PFSK-1 (cell line): ENCODE measurements around the gene MSI2.

Source experiments
- POLR2AphosphoS5 ChIP-seq: IDR thresholded peaks from 2 replicates; pipeline ENCODE4 v1.6.1; 2012; ENCODE audit warnings: low read depth, mild to moderate bottlenecking, control low read depth, low read length, moderate library complexity
- SIN3A ChIP-seq: IDR thresholded peaks from 2 replicates; pipeline ENCODE4 v1.6.1; 2012; ENCODE audit warnings: mild to moderate bottlenecking, low read length, moderate library complexity, borderline replicate concordance; ENCODE audit not compliant: insufficient read depth
- TAF1 ChIP-seq: IDR thresholded peaks from 2 replicates; pipeline ENCODE4 v1.6.1; 2012; ENCODE audit warnings: low read length, control low read depth, borderline replicate concordance; ENCODE audit not compliant: insufficient read depth
- TF ChIP-seq, protein P1 (sequence below), 2 experiments: IDR thresholded peaks; 2 replicates each; pipeline versions ENCODE4 v1.6.1 to v1.8.0; 2011 to 2012; ENCODE audit warnings: low read depth in 2 of 2, low read length in 2 of 2, control low read depth in 1 of 2, inconsistent platforms in 1 of 2, mild to moderate bottlenecking in 1 of 2, moderate library complexity in 1 of 2; ENCODE audit not compliant: insufficient read depth in 1 of 2

DNA sequence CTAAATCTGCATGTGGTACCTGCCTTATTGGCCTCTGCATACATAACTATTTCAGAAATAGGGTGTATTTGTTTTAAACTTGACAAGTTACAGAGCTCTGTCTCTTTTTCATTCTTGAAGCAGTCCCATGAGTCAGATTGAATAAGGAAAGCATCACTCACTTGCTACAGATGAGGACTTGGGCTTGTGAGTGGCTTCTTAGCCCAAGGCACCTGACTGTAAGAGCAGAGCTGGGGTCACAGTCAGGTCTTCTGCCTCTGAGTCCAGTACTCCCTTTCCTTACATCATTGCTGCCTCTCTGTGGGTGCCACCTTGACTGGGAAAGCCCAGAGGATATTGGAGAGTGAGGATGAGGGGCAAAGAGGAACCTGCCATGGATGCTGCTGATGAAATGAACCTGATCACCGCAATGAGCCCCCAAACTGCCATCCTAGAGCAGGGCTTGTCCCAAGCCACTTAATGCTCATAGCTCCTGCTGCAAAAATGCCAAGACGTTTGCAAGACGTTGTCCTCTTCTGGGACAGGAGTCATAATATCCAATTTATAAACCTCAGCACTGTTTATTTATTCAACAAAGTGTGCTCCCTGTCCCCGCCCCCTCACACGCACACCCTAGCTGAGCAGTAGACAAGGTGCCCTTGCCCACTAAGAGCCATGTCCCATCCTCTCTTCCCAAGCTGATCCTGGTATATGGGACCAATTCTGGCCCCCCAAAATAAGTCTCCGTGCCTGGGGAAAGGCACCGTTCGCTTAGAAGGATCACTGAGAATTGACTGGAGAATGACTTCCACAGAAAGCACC, 414.6 kb downstream of the MSI2 start:
- TF ChIP-seq POLR2AphosphoS5 = no peak
- TF ChIP-seq, protein P1, sequence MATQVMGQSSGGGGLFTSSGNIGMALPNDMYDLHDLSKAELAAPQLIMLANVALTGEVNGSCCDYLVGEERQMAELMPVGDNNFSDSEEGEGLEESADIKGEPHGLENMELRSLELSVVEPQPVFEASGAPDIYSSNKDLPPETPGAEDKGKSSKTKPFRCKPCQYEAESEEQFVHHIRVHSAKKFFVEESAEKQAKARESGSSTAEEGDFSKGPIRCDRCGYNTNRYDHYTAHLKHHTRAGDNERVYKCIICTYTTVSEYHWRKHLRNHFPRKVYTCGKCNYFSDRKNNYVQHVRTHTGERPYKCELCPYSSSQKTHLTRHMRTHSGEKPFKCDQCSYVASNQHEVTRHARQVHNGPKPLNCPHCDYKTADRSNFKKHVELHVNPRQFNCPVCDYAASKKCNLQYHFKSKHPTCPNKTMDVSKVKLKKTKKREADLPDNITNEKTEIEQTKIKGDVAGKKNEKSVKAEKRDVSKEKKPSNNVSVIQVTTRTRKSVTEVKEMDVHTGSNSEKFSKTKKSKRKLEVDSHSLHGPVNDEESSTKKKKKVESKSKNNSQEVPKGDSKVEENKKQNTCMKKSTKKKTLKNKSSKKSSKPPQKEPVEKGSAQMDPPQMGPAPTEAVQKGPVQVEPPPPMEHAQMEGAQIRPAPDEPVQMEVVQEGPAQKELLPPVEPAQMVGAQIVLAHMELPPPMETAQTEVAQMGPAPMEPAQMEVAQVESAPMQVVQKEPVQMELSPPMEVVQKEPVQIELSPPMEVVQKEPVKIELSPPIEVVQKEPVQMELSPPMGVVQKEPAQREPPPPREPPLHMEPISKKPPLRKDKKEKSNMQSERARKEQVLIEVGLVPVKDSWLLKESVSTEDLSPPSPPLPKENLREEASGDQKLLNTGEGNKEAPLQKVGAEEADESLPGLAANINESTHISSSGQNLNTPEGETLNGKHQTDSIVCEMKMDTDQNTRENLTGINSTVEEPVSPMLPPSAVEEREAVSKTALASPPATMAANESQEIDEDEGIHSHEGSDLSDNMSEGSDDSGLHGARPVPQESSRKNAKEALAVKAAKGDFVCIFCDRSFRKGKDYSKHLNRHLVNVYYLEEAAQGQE (IDR thresholded peaks at IDR 0.05; ENCODE audit: insufficient read depth in 1 of 2, low read depth in 2 of 2, low read length in 2 of 2) = no peak
- no peak for TF ChIP-seq TAF1
- TF ChIP-seq SIN3A = no peak
